Renal cortex interstitium (tissue), 15 donors: ENCODE data around the gene IFT81. TPM values are rescaled to one million over a fixed set of nuclear protein-coding genes. Genes with fewer than 3 reads are reported as not detected.
A peak's percentile ranks its signal among the peaks of the same experiment; 100 is the strongest.
"Not testable (repeated sequence)": the region's sequence is repeated elsewhere in the genome, so short reads cannot be mapped to it uniquely, and the experiment has no call there.

Experiments
- DNase-seq, 11 donors: peaks; one replicate each; pipeline ENCODE4 v3.0.0-alpha.2; 2013; ENCODE audit warnings: low read depth in 9 of 11, low spot score in 4 of 11; ENCODE audit errors: extremely low read depth in 1 of 11
- long read RNA-seq, 16 experiments: transcript quantifications; one replicate each; lab custom pipeline, GENCODE V29; 2026
- polyA plus RNA-seq, 3 donors: library from polyadenylated mRNA; unstranded; fragments of 120-200 nt; gene quantifications; one replicate each; pipeline ENCODE4 v1.2.1, GENCODE V29; 2013; ENCODE audit not compliant: insufficient read length in 3 of 3

The IFT81 gene
- polyA plus RNA-seq, result 10 to 100 TPM; 45.6 to 67.2 (median 53.8) TPM
- long read RNA-seq, donor 1, transcript IFT81-209 (19 exons, 2,710 nt), result major isoform, 7 of 7 reads
- long read RNA-seq, donor 1, partial matches to known transcripts, result 0 of 7 reads
- long read RNA-seq, donor 1, other reads (novel, unspliced or antisense), result 0 of 7 reads
- long read RNA-seq, donor 2, partial matches to known transcripts, result 8 of 9 reads
- long read RNA-seq, donor 2, other reads (novel, unspliced or antisense), result 0 of 9 reads
- long read RNA-seq, donor 3, transcript IFT81-209 (19 exons, 2,710 nt), result major isoform, 6 of 10 reads
- long read RNA-seq, donor 3, partial matches to known transcripts, result 0 of 10 reads
- long read RNA-seq, donor 3, other reads (novel, unspliced or antisense), result 0 of 10 reads
- long read RNA-seq, donor 4, result 0 reads
- long read RNA-seq, donor 5, result 0 reads
- long read RNA-seq, donor 6, partial matches to known transcripts, result 0 of 3 reads
- long read RNA-seq, donor 6, other reads (novel, unspliced or antisense), result 0 of 3 reads
- long read RNA-seq, donor 7, partial matches to known transcripts, result 0 of 5 reads
- long read RNA-seq, donor 7, other reads (novel, unspliced or antisense), result 0 of 5 reads
- long read RNA-seq, donor 8, partial matches to known transcripts, result 0 of 3 reads
- long read RNA-seq, donor 8, other reads (novel, unspliced or antisense), result 0 of 3 reads
- long read RNA-seq, donor 9, partial matches to known transcripts, result 0 of 6 reads
- long read RNA-seq, donor 9, other reads (novel, unspliced or antisense), result 0 of 6 reads
- long read RNA-seq, donor 10, partial matches to known transcripts, result 12 of 12 reads
- long read RNA-seq, donor 10, other reads (novel, unspliced or antisense), result 0 of 12 reads
- long read RNA-seq, donor 11, partial matches to known transcripts, result 7 of 10 reads
- long read RNA-seq, donor 11, other reads (novel, unspliced or antisense), result 0 of 10 reads
- long read RNA-seq, donor 12, result 0 reads
- long read RNA-seq, donor 13, result 0 reads
- long read RNA-seq, donor 14, partial matches to known transcripts, result 0 of 5 reads
- long read RNA-seq, donor 14, other reads (novel, unspliced or antisense), result 0 of 5 reads
- long read RNA-seq, donor 15, partial matches to known transcripts, result 0 of 2 reads
- long read RNA-seq, donor 15, other reads (novel, unspliced or antisense), result 0 of 2 reads
- long read RNA-seq, donor 16, transcript IFT81-209 (19 exons, 2,710 nt), result major isoform, 8 of 25 reads
- long read RNA-seq, donor 16, transcript IFT81-201 (19 exons, 3,108 nt), result minor isoform, 5 of 25 reads
- long read RNA-seq, donor 16, partial matches to known transcripts, result 11 of 25 reads
- long read RNA-seq, donor 16, other reads (novel, unspliced or antisense), result 0 of 25 reads

- DNase-seq, result peak; percentile 82 to 94 (median 91)
These were observed at the start of gene IFT81 for GRCh38 chr12:110124269-110124995. Gene IFT81, plus strand, starts transcription at chr12:110124357. Its CDS starts 3,024 bp downstream, at chr12:110127381.

GRCh38 chr12:110075880-110076279, 48.3 kb upstream of the IFT81 start:
- no peak for DNase-seq

- no peak for DNase-seq
These were observed 46.4 kb upstream of the IFT81 start for GRCh38 chr12:110077800-110078199.

GRCh38 chr12:110079477-110080400, 44.4 kb upstream of the IFT81 start:
- no peak for DNase-seq

- no peak for DNase-seq
These were observed 43.7 kb upstream of the IFT81 start for GRCh38 chr12:110080410-110080809.

- no peak for DNase-seq
These were observed 39.7 kb upstream of the IFT81 start for GRCh38 chr12:110084314-110085015.

- DNase-seq, result not testable (repeated sequence)
These were observed 35.9 kb upstream of the IFT81 start for GRCh38 chr12:110088216-110088615.

- no peak for DNase-seq
These were observed 35.2 kb upstream of the IFT81 start for GRCh38 chr12:110088936-110089335.

GRCh38 chr12:110090266-110091135, 33.7 kb upstream of the IFT81 start:
- DNase-seq, result no peak

- no peak for DNase-seq
These were observed 32.9 kb upstream of the IFT81 start for GRCh38 chr12:110091136-110091711.

GRCh38 chr12:110093631-110094311, 30.4 kb upstream of the IFT81 start:
- DNase-seq, result no peak

GRCh38 chr12:110100315-110100970, 23.7 kb upstream of the IFT81 start:
- DNase-seq, result peak; percentile 66 to 85 (median 70)

- no peak for DNase-seq
These were observed 21.9 kb upstream of the IFT81 start for GRCh38 chr12:110102255-110102654.
